Astrocyte (in vitro differentiated cells and primary cell): ENCODE results near the gene FAM98B. TPM values are rescaled to one million over a fixed set of nuclear protein-coding genes. Genes with fewer than 3 reads are reported as not detected.

ENCODE experiments used
- DNase-seq: peaks from one replicate; pipeline ENCODE4 v3.0.0-alpha.2; 2010; ENCODE audit warnings: low read depth
- FAIRE-seq: peaks from 2 replicates; lab custom pipeline; 2011; peaks lifted over from hg19 to GRCh38; lab: Jason Lieb, UNC
- H2AFZ ChIP-seq: 2 replicates; pipeline ENCODE4 v1.6.0; 2012; ENCODE audit warnings: low read depth, low read length, inconsistent platforms
- H3K27ac ChIP-seq: 2 replicates; pipeline ENCODE4 v1.5.1; 2011; ENCODE audit warnings: low read depth, low read length, inconsistent platforms
- H3K27me3 ChIP-seq: 2 replicates; pipeline ENCODE4 v1.6.0; 2011; ENCODE audit warnings: low read length, inconsistent platforms; ENCODE audit not compliant: insufficient read depth
- H3K36me3 ChIP-seq: 2 replicates; pipeline ENCODE4 v1.5.1; 2011; ENCODE audit warnings: low read length, inconsistent platforms; ENCODE audit not compliant: insufficient read depth
- H3K4me1 ChIP-seq: 2 replicates; pipeline ENCODE4 v1.5.1; 2011; ENCODE audit warnings: low read length, inconsistent platforms; ENCODE audit not compliant: insufficient read depth
- H3K4me2 ChIP-seq: 2 replicates; pipeline ENCODE4 v1.6.0; 2012; ENCODE audit warnings: low read length, inconsistent platforms
- H3K4me3 ChIP-seq: 2 replicates; pipeline ENCODE4 v1.5.1; 2011; ENCODE audit warnings: low read depth, mild to moderate bottlenecking, low read length, inconsistent platforms; ENCODE audit not compliant: insufficient read depth
- H3K79me2 ChIP-seq: 2 replicates; pipeline ENCODE4 v1.6.0; 2012; ENCODE audit warnings: mild to moderate bottlenecking, low read length, inconsistent platforms; ENCODE audit not compliant: insufficient read depth
- H3K9ac ChIP-seq: 2 replicates; pipeline ENCODE4 v1.6.0; 2012; ENCODE audit warnings: mild to moderate bottlenecking, low read length, inconsistent platforms
- H3K9me3 ChIP-seq: 2 replicates; pipeline ENCODE4 v1.5.1; 2012; ENCODE audit warnings: low read depth, mild to moderate bottlenecking, low read length, inconsistent platforms; ENCODE audit not compliant: insufficient read depth
- H4K20me1 ChIP-seq: 2 replicates; pipeline ENCODE4 v1.6.0; 2012; ENCODE audit warnings: low read length, inconsistent platforms; ENCODE audit not compliant: insufficient read depth
- H3K27ac Mint-ChIP-seq: one replicate; pipeline ENCODE4 v1.8.0; 2021; ENCODE audit warnings: mild to moderate bottlenecking, mixed read lengths; ENCODE audit not compliant: unreplicated experiment
- H3K27me3 Mint-ChIP-seq: one replicate; pipeline ENCODE4 v1.8.0; 2021; ENCODE audit warnings: low read depth, mixed read lengths; ENCODE audit not compliant: unreplicated experiment
- H3K36me3 Mint-ChIP-seq: one replicate; pipeline ENCODE4 v1.8.0; 2021; ENCODE audit warnings: low read depth, mixed read lengths; ENCODE audit not compliant: unreplicated experiment
- H3K4me1 Mint-ChIP-seq: one replicate; pipeline ENCODE4 v1.8.0; 2021; ENCODE audit warnings: low read depth, mixed read lengths; ENCODE audit not compliant: unreplicated experiment
- H3K4me3 Mint-ChIP-seq: one replicate; pipeline ENCODE4 v1.8.0; 2021; ENCODE audit warnings: mild to moderate bottlenecking, moderate library complexity, mixed read lengths; ENCODE audit not compliant: unreplicated experiment
- H3K9me3 Mint-ChIP-seq: one replicate; pipeline ENCODE4 v1.8.0; 2021; ENCODE audit warnings: mild to moderate bottlenecking, mixed read lengths; ENCODE audit not compliant: unreplicated experiment
- CTCF ChIP-seq: IDR thresholded peaks from 2 replicates; pipeline ENCODE4 v1.5.1; 2011; ENCODE audit warnings: low read depth, mild to moderate bottlenecking, inconsistent platforms, low read length, moderate library complexity; ENCODE audit not compliant: insufficient read depth
- EZH2 ChIP-seq: IDR thresholded peaks from 2 replicates; pipeline ENCODE4 v1.6.1; 2012; ENCODE audit warnings: mild to moderate bottlenecking, low read length, inconsistent platforms; ENCODE audit not compliant: insufficient read depth
- total RNA-seq: library from RNA; stranded (reverse); gene quantifications from 2 replicates; pipeline ENCODE4 v1.2.1, GENCODE V29; 2021

FAM98B gene
- total RNA-seq, 1 donor from 2014 or later, result 21.6 TPM

- Histone ChIP-seq H3K4me3 (peak overlapping the region; percentile 85), H3K4me2 (peak overlapping the region; percentile 91), H3K4me1 (peaks cover 9% of the 10 kb centered on the region), H3K9me3 (no peaks in the 10 kb centered on the region), H3K36me3 (no peaks in the 10 kb centered on the region), H3K27ac (peak overlapping the region; percentile 92), H3K79me2 (peaks cover 61% of the 10 kb centered on the region), H4K20me1 (peaks cover 45% of the 10 kb centered on the region), H3K9ac (peak overlapping the region; percentile 97), H2AFZ (no peak overlapping the region), H3K27me3 (no peaks in the 10 kb centered on the region)
- Mint-ChIP-seq H3K27me3 (no peaks in the 10 kb centered on the region), H3K4me1 (peaks cover 5% of the 10 kb centered on the region), H3K4me3 (peak overlapping the region; percentile 99), H3K27ac (peak overlapping the region; percentile 95), H3K36me3 (no peaks in the 10 kb centered on the region), H3K9me3 (no peaks in the 10 kb centered on the region)
- no peak for TF ChIP-seq CTCF
- FAIRE-seq (no peak), DNase-seq (no peak)
Observed at GRCh38 chr15:38455092-38455491, 1.2 kb downstream of the FAM98B start.

- Histone ChIP-seq H3K9ac (no peak overlapping the region), H4K20me1 (peaks cover 66% of the 10 kb centered on the region), H3K36me3 (no peaks in the 10 kb centered on the region), H3K27ac (no peak overlapping the region), H3K27me3 (no peaks in the 10 kb centered on the region), H2AFZ (no peak overlapping the region), H3K9me3 (no peaks in the 10 kb centered on the region), H3K4me3 (no peak overlapping the region), H3K4me2 (no peak overlapping the region), H3K79me2 (peaks cover 95% of the 10 kb centered on the region), H3K4me1 (peaks cover 9% of the 10 kb centered on the region)
- Mint-ChIP-seq H3K9me3 (no peaks in the 10 kb centered on the region), H3K27ac (no peak overlapping the region), H3K4me1 (peaks cover 14% of the 10 kb centered on the region), H3K36me3 (no peaks in the 10 kb centered on the region), H3K27me3 (no peaks in the 10 kb centered on the region), H3K4me3 (no peak overlapping the region)
- no peak for TF ChIP-seq EZH2
- no peak for TF ChIP-seq CTCF
- no peak for DNase-seq
- FAIRE-seq, result peak; percentile 5
Observed at GRCh38 chr15:38458646-38459045, 4.7 kb downstream of the FAM98B start.

GRCh38 chr15:38459480-38459879, 5.6 kb downstream of the FAM98B start:
- no peak for FAIRE-seq
- Histone ChIP-seq H3K27ac (no peak overlapping the region), H3K36me3 (no peaks in the 10 kb centered on the region), H3K4me1 (peaks cover 9% of the 10 kb centered on the region), H3K9me3 (no peaks in the 10 kb centered on the region), H4K20me1 (peaks cover 71% of the 10 kb centered on the region), H3K9ac (no peak overlapping the region), H3K4me2 (no peak overlapping the region), H3K27me3 (no peaks in the 10 kb centered on the region), H3K4me3 (no peak overlapping the region), H2AFZ (no peak overlapping the region), H3K79me2 (peaks cover 96% of the 10 kb centered on the region)
- no peaks in the 10 kb centered on the region for H3K9me3 Mint-ChIP-seq
- H3K27me3 Mint-ChIP-seq, result no peaks in the 10 kb centered on the region
- peaks cover 14% of the 10 kb centered on the region for H3K4me1 Mint-ChIP-seq
- TF ChIP-seq CTCF (no peak), EZH2 (no peak)
- H3K36me3 Mint-ChIP-seq, result no peaks in the 10 kb centered on the region
- no peak overlapping the region for H3K27ac Mint-ChIP-seq
- DNase-seq, result no peak
- H3K4me3 Mint-ChIP-seq, result no peak overlapping the region
